AG20443 (cell line): ENCODE data around the gene RRP8.

Source experiments
- DNase-seq: peaks from one replicate; pipeline ENCODE4 v3.0.0; 2012; ENCODE audit warnings: low spot score, mixed read lengths

RRP8 gene

DNA sequence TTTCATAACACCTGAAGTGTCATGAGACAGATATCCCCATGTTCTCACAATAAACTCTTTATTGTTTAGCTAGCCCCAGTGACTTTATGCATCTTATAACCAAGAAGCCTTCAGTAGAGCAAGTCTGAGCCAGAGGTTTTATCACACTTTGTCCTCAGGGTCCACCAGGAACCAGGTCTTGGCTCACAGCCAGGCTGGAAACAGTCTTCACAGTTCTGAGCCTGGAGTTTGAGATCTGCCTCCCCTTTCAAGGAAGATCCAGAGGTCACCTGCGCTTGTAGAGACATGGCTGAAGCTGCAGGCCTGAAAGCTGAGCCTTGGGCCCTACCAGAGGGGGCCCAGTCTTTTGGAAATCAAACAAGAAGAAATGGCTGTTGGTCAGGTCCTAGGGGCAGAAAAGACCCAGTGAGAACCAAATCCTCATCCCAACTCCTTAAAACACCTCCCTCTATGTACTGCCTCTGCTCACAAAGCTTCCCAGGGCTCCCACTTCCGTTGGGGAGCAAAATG is 3.5 kb downstream of the RRP8 start:
- no peak for DNase-seq

DNA sequence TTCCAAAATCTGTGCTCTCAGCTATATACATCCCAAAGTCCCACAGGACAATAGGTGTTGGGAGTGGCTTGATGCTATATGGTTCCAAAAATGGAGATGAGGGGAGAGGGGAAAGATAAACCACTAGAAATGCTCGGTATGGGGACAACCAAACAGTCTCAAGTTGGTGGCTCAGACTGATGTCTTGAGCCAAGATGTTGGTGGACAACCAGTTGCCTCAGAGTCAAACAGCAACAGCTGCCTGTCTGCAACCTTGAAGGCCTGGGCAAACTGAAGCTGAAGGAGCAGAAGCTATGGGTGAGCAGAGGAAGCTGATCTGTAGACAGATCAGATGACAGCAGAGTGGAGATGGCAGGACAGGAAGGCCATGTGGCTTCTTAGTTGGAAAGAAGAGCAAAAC is 4.0 kb downstream of the RRP8 start:
- DNase-seq, result no peak

DNA sequence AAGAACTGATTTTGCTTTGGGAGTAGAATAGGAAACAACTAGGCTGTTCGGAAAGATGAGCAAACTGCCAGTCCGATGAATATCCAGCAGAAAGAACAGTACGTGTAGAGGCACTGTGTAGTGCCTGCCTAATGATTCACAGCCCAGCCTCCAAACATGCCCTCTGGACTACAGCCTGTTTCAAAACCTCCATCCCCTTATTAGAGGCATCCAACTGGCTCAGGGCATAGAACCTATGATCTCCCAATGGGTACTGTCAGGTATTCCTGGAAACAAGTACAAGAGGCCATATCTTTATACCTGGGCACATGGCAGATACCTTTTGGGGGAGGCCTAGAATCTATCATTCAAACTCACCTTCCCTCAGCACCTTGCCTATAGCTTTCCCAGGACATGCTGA is 4.9 kb downstream of the RRP8 start:
- DNase-seq, result no peak

DNA sequence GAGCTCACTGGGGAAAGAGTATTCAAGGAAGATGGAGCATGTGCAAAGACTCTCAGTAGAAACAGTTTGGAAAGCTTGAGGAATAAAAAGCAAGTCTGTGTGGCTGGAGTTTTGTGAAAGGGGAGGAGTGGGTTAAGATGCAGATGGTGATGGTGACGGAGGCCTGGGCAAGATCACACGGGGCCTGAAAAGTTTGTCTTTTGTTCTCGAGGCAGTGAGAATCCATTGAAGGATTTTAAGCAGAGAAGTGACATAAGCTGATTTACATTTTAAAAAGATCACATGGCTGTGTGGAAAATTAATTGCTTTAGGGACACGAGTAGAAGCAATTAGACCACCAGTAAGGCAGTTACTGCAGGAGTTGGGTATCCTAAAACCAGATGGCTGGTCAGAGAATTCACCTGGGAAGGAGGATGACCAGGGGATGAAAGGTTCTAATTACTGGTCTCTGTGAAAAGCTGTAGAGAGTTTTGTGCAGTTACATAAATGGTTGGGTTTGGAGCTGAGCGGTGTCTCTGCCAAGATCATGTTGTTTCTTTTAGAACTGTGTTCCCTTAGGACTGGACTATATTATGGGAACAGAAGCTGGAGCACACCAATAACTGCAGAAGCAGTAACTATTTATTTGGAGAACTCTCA is 7.1 kb downstream of the RRP8 start:
- DNase-seq, result no peak

DNA sequence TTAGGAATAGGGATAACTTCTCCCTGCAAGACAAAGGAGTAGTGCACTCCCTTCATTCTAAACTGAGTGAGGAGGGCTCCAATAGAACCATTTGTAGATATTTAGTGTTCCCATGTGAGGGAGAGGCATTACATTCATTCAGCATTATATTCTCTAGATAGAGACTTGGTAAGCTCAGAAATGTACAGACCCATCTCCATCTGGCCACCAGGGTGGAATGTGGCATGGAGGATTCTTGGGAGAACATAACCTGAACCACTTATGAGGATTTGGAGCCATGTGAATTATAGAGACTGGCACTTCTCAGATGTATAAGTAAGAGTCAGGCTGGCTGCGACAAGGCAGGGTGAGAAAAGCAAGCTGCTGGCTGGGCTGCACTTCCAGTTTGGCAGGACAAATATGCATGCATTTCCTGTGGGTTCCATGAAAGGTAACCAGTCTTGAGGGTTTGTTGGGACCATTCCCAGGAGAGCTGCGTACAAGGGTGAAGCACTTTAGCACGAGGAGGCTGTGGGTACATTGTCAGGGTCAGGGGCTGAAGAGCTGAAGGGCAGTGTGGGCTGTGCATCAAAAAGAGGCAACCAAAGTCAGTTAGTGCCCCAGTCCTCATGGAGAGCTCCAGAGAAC is 9.2 kb downstream of the RRP8 start:
- no peak for DNase-seq

DNA sequence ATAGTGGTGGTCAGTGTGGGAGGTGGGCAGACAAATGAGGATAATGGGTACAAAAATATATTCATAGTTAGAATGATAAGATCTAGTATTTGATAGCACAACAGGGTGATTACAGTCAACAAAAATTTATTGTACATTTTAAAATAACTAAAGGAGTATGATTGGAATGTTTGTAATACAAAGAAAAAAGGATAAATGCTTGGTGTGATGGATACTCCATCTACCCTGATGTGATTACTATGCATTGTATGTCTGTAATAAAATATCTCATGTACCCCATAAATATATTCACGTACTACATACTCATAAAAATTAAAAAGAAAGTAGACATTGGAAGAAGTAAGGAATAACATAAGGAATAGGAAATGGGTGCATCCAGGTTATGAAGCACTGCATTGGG is 15.4 kb downstream of the RRP8 start:
- no peak for DNase-seq

DNA sequence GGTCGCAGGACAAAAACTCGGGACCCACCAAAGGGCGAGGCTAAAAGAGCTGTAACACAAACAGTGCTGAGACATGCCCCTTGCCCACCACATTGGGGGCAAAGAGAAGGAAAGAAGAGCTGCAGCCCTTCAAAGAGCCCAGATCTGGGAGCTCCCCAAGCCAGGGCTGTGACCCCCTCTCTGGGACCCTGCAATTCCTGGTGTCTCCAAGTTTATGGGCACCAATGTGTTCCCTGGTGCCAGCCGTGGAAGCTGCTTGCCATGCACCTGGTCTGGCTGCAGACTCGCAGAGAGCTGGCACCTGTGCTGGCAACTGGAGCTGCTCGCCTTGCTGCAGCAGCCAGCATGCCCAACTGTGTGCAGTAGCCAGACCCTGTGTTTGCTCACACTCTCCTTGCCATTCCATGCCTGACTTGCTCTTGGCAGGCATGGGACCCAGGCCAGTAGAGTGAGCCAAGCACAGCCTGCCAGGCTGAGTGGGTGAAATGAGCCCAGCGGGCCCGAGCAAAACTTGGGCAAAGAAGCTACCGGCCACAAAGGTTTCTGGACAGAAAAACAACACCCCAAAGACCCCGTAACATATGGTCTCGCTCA is 16.0 kb downstream of the RRP8 start:
- no peak for DNase-seq

DNA sequence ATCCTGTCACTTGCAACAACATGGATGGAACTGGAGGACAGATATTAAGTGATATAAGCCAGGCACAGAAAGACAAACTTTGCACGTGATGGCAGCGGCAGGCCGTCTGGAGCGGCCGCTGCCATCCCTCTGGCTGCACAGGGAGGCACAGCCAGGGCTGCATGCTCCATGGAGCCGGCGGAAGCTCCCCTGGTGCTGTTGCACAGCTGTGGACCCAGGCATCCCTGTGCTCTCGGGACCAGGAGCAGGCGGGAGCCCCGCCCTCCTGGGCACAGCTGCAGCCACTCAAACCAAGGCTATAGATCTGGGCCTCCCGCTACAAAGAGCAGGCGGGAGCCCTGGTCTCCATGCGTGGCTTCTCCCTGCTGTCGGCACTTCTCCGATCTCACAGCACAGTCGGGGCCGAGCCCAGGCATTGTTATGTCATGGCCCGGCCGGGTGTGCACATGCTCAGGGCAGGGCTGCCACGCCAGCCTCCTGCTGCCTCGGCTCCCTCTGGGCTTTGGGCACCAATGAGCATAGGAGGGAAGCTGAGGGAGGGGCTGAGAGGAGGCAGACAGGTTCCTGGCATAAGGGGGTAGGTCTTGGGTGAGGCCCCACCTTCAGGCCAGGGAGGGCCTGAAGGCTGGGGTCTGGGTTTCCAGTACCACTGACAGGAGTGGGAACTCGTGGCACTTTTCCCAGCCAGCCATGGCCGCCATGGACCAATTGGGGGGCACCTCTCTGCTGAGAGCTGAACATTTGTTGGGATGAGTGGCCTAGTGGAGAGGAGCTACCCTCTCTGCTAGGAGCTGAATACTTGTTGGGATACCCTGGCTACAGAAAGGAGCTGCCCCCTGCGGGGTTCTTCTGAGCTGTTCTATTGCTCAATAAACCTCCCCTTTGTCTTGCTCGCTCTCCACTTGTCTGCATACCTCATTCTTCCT is 16.7 kb downstream of the RRP8 start:
- DNase-seq, result peak; percentile 67

DNA sequence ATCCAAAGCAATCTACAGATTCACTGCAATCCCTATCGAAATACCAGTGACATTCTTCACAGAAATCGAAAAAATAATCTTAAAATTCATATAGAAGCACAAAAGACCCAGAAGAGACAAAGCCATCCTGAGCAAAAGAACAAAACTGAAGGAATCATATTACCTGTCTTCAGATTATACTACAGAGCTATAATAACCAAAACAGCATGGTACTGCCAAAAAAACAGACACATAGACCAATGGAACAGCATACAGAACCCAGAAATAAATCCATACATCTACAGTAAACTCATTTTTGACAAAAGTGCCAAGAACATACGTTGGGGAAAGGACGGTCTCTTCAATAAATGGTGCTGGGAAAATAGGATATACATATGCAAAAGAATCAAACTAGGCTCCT is 18.9 kb downstream of the RRP8 start:
- DNase-seq, result no peak

DNA sequence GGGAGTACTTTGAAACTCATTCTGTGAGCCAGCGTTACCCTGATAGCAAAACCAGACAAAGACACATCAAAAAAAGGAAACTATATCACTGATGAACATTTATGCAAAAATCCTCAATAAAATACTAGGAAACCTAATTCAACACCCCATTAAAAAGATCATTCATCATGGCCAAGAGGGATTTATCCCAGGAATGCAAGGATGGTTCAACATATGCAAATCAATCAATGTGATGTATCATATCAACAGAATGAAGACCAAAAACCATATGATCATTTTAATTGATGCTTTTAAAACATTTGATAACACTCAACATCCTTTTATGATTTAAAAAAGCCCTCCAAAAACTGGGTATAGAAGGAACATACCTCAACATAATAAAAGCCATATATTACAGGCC is 19.8 kb downstream of the RRP8 start:
- DNase-seq, result no peak

DNA sequence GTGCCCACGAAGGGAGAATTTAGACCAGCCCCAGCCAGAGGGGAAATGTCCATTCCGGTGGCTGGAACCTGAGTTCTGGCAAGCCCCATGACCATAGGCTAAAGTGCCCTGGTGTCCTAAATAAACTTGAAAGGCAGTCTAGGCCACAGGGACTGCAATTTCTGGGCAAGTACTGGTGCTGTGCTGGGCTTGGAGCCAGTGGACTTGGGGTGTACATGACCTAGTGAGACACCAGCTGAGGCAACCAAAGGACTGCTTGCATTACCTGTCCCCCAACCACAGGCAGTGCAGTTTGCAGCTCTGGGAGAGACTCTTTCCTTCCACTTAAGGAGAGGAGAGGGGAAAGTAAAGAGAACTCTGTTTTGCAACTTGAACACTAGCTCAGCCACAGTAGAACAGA is 23.7 kb downstream of the RRP8 start:
- DNase-seq, result no peak

DNA sequence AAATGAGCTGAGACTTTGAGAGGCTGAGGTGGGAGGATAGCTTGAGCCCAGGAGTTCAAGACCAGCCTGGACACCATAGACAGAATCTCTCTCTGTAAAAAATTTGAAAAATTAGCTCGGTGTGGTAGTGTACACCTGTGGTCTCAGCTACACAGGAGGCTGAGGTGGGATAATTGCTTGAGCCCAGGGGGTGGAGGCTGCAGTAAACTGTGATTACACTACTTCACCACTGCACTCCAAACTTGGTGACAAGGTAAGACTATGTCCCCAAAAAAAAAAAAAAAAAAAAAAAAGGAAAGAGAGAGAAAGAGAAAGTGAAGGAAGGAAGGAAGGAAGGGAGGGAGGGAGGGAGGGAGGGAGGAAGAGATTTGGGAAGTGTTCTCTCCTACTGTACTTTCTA is 25.3 kb downstream of the RRP8 start:
- DNase-seq, result no peak

DNA sequence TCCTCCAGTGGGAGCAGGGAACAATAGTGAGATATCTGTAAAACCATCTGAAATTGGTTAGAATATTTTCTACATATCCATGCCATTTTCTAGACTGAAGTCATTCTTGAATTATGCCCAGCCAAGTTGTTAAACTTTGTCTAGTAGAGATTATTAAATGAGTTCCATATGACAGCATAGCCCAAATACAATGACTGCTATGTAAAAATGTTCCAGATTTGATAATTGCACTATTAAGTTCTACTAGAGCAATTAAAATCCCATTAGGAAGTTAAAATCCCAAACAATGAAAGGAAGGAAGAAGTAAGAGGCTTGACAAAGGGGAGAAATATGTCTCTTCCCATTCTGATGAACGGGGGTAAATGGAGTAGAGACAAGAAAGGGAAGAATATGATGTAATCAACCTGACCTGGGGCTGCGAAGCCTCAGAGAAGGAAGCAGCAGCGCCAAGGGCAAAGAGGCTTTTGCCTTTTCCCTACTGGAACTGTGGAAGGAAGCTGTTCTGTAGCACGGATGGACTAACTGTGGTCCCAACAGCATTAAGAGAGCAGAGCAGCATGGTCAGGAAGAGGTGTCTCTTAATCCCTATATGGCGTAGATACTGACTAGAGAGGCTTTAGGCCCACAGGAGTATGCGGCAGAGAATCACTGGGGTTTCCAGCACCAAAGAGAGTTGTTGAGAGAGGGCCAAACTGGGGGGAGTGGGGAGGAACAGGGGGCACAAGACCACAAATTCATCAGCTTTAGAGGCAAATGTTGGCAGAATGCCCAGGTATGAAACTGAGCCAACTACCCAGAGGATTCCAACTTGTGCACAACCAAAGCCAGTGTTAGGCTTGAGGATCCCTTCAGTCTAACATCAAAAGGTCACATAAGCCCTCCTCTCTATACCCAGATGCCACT is 26.7 kb downstream of the RRP8 start:
- peak; percentile 74 for DNase-seq

DNA sequence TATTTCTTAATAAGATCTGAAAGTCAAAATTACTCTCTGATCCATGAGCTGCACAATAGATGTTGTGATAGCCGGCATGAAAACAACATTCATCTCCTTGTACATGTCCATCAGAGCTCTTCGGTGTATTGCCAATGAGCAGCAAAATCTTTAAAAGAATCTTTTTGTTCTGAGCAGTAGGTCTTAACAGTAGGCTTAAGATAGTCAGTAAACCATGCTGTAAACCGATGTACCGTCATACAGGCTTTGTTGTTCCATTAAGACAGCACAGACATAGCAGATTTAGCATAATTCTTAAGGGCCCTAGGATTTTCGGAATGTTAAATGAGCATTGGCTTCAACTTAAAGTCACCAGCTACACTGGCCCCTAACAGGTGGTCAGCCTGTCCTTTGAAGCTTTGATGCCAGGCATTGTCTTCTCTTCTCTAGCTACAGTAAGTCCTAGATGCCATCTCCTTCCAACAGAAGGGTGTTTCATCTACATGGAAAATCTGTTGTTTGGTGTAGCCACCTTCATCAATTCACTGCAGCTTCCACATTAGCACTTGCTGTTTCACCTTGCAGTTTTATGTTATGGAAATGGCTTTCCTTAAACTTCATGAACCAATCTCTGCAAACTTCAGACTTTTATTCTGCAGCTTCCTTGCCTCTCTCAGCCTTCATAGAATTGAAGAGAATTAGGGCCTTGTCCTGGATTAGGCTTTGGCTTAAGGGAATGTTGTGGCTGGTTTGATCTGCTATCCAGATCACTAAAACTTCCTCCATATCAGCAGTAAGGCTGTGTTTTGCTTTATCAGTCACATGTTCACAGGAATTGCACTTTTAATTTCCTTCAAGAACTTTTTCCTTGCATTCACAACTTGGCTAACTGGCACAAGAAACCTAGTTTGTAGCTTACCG is 28.4 kb downstream of the RRP8 start:
- DNase-seq, result no peak

DNA sequence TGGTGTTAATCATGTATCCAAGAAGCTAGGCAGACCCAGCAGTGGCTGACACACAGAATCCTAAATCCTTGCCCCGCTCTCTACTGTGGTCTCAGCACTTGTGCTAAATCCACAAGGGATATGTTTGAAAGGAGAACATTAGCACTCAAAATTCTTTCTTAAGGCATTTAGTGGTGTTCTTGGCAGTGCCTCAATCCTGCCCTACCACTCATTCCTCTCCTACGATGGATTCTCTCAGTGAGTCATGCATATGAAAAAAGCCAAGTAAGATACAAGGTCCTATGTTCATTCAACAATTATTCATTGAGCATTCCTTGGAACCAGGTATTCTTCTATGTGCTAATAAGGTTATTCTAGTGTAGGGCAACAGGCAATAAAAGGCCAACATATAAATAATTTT is 31.2 kb downstream of the RRP8 start:
- DNase-seq, result peak; percentile 81

DNA sequence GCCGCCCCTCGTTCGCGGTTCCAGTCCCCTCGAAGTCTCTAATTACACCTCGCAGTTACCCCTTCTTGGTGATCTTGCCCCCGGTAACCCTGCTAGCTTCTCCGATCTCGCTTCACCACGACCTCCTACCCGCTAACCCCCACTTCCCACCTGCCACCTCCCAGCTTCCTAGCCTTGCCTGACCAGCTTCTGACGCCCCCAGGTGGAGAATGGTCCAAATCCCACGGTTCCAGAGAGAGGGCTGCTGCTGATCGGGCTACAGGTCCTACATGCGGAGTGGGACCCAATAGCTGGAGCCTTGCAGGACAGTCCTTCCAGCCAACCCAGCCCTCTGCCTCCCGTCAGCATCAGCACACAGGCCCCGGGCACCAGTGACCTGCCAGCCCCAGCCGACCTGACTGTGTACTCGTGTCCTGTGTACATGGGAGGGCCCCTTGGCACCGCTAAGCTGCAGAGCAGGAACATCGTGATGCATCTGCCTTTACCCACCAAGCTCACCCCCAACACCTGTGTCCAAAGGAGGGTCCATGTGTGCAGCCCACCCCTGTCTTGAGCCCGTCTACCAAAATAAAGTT is 31.9 kb downstream of the RRP8 start:
- DNase-seq, result no peak

DNA sequence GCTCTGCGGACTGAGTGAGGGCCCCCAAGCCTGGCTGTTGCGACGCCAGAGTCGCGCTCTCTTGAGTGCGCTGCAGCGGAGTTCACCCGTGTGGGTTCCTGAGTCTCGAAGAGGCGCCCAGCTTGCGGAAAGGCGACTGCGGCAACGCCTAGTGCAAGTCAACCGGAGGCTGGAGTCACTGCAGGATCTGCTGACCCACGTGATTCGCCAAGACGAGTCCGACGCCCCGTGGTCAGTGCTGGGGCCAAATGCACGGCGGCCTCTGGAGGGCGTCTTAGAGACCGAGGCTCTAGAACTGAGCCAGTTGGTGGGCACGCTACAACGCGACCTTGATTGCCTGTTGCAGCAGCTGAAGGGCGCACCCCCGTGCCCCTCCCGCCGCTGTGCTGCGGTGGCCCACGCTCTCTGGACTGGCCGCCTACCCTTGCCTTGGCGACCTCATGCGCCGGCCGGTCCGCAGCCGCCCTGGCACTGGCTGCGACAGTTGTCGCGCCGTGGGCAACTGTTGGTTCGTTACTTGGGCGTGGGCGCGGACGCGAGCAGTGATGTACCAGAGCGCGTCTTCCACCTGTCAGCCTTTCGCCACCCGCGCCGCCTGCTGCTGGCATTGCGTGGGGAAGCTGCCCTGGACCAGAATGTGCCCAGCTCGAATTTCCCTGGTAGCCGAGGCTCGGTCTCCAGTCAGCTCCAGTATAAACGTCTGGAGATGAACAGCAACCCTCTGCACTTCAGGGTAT is 32.6 kb downstream of the RRP8 start:
- no peak for DNase-seq

DNA sequence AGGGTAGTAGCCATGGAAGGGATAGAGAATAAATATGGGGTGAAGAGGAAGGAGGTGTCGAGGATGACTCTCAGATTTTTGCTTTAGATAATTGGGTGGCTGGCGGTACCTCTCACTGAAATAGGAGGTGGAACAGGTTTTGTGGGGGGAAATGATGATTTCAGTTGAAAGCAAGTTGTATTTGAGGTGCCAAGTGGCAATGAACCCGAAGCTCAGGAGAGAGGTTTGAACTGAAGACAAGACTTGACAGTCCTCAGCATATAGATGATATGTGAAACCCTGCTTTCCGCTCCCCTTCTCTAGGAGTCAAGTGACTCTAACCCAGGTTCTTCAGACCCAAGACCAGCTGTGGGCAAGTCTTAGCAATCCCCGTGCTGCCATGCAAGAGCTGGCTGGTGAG is 33.7 kb downstream of the RRP8 start:
- DNase-seq, result no peak

DNA sequence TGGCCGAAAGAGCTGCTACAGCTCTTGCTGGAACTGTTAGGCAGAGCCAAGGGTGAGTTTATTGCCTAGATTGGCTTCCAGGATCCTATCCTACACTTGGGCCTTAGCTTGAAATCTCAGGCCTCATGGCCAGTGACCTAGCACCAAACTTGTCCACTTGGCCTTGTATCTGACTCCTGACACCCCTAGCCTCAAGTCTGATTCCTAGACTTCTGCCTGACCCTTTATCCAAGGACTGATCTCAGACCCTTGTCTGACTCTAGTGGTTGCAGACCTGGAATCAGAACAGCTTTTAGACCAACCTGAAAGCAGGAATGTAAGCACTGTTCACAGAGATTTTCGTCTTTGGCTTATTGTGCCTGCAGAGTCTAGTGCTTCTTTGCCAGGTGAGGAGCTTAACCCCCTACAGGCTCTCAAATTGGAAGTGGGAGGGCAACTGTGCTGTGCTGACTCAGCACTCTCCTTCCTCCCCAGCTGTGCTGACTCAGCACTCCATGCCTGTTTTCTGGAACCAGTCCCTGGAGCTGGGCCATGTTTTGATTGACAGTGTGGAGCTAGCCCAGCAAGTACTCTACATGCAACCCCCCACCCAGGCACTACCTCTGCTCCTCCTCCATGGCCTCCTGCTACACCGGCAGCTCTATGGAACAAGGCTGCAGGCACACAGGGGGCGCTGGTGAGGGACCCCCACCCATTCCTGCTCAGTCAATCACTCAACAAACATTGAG is 35.1 kb downstream of the RRP8 start:
- DNase-seq, result peak; percentile 49
